Loucy (cell line): ENCODE results near the gene CFAP65.

Experiments
- EZH2phosphoT487 ChIP-seq: fragments of 200-600 bp; IDR thresholded peaks from 2 replicates; pipeline ENCODE4 v1.6.1; 2018; ENCODE audit warnings: antibody characterized with exemption, mild to moderate bottlenecking, moderate library complexity, borderline replicate concordance
- TF ChIP-seq, protein P1 (sequence below): fragments of 200-600 bp; sonication (generic); conservative IDR thresholded peaks from 2 replicates; pipeline ENCODE4 v1.5.1; 2014; ENCODE audit warnings: mild to moderate bottlenecking, antibody characterized with exemption, low read length

- TF ChIP-seq, protein P1, sequence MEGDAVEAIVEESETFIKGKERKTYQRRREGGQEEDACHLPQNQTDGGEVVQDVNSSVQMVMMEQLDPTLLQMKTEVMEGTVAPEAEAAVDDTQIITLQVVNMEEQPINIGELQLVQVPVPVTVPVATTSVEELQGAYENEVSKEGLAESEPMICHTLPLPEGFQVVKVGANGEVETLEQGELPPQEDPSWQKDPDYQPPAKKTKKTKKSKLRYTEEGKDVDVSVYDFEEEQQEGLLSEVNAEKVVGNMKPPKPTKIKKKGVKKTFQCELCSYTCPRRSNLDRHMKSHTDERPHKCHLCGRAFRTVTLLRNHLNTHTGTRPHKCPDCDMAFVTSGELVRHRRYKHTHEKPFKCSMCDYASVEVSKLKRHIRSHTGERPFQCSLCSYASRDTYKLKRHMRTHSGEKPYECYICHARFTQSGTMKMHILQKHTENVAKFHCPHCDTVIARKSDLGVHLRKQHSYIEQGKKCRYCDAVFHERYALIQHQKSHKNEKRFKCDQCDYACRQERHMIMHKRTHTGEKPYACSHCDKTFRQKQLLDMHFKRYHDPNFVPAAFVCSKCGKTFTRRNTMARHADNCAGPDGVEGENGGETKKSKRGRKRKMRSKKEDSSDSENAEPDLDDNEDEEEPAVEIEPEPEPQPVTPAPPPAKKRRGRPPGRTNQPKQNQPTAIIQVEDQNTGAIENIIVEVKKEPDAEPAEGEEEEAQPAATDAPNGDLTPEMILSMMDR: no peak
- no peak for TF ChIP-seq EZH2phosphoT487
These were observed 78.3 kb downstream of the CFAP65 start for GRCh38 chr2:218962859-218963492.
